ENCODE results near the gene VAV1.
A peak's percentile ranks its signal among the peaks of the same experiment; 100 is the strongest.
"Not testable (repeated sequence)": the region's sequence is repeated elsewhere in the genome, so short reads cannot be mapped to it uniquely, and the experiment has no call there.

Gene VAV1

GRCh38 chr19:6790194-6791128 lies 18.0 kb downstream of the VAV1 start:
- DNase-seq (ENCODE audit: low spot score): no peak

DNA sequence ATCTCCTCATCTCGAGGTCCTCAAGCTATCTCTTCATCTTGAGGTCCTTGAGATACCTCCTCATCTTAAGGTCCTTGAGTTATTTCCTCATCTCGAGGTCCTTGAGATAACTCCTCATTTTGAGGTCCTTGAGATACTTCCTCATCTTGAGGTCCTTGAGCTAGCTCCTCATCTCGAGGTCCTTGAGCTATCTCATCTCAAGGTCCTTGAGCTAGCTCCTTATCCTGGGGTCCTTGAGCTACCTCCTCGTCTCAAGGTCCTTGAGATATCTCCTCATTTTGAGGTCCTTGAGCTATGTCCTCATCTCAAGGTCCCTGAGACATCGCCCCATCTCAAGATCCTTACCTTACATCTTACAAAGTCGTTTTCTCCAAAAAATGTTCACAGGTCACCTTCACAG lies 18.7 kb downstream of the VAV1 start:
- DNase-seq (ENCODE audit: low spot score): no peak

GRCh38 chr19:6793411-6793810 lies 20.9 kb downstream of the VAV1 start:
- no peak for DNase-seq (ENCODE audit: low spot score)

- no peak for DNase-seq (ENCODE audit: low spot score)
Measured at GRCh38 chr19:6793973-6794372, 21.5 kb downstream of the VAV1 start.

GRCh38 chr19:6794686-6795431 lies 22.4 kb downstream of the VAV1 start:
- DNase-seq (ENCODE audit: low spot score): no peak

GRCh38 chr19:6796278-6796677 lies 23.8 kb downstream of the VAV1 start:
- DNase-seq (ENCODE audit: low spot score): no peak

DNA sequence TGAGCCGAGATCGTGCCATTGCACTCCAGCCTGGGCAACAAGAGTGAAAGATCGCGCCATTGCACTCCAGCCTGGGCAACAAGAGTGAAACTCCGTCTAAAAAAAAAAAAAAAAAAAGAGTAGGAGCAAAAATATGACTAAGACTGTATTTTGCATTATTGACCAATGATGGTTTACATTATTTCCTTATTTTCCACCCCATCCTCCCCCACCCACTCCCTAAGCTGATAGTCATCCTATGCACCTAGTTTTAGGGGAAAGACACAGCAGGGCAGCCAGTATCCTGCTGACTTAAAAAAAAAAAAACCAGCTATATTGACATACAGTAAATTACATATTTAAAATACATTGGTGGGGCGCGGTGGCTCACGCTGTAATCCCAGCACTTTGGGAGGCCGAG lies 25.1 kb downstream of the VAV1 start:
- no peak for DNase-seq (ENCODE audit: low spot score)

GRCh38 chr19:6800160-6800790 lies 27.8 kb downstream of the VAV1 start:
- DNase-seq (ENCODE audit: low spot score): not testable (repeated sequence)

- DNase-seq (ENCODE audit: low spot score): no peak
Measured at GRCh38 chr19:6800991-6801484, 28.5 kb downstream of the VAV1 start.

GRCh38 chr19:6801485-6802086 lies 29.1 kb downstream of the VAV1 start:
- peak; percentile 45 for DNase-seq (ENCODE audit: low spot score)

DNA sequence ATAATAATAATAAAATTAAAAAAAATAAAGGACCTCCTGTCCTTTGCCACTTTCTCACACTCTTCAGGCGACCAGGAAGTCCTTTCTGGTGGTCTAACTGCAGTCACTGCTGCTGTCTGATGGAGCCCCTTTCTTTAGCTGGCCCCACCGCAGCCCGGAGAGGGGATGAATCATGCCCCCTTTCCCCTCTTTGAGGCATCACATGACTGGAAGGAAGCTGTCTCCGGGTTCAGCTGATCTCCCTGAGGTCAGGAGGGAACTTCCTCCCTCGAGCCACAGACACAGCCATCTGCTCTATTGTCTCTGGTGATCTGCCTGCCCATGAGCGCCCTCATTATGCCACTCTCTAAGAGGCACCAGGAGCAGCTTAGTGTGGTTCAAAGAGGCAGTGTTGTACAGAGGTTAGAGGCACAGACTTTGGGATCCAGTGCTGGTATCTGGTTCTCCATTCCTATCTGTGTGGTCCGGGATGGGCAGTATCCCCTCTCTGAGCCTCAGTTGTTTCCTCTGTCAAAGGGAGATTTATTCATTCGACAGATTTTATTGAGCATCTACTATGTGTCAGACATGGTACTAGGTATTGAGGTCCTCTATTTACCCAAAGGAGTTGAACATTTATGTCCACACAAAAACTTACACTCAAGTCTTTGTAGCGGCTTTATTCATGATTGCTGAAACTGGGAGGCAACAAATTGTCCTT lies 30.0 kb downstream of the VAV1 start:
- DNase-seq (ENCODE audit: low spot score): no peak

DNA sequence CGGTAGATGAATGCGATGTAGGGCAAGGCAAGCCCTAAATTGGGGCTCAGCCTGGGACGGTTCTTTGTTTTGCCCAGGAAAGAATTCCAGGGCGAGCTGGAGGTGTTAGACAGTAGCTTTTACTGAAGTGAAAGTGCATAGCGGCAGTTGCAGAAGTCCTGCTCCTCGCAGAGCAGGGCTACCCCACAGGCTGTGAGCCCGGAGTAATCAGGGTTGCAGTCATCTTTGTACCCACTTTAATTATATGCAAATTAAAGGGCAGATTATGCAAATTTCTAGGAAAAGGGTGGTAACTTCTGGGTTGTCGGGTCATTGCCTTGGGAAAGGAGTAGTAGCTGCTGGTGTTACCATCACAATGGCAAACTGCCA lies 30.5 kb downstream of the VAV1 start:
- no peak for DNase-seq (ENCODE audit: low spot score)

DNA sequence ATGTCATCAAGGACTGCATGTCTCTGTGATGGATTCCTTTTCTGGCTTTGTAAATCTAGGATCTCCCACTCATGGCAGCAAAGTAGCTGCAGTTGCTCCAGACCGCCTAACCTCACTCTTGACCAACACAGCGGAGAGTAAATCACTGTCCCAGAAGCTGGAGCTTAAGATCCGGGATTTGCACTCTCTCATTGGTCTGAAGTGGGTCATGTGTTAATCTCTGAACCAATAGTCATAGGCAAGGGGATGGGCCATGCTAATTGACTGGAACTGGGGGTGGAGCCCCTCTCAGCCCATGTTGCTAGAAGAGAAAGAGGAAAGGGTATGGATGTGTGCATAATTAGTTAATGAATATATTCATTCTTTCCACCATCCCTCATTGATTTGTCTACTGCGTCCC lies 34.0 kb downstream of the VAV1 start:
- no peak for DNase-seq (ENCODE audit: low spot score)

DNA sequence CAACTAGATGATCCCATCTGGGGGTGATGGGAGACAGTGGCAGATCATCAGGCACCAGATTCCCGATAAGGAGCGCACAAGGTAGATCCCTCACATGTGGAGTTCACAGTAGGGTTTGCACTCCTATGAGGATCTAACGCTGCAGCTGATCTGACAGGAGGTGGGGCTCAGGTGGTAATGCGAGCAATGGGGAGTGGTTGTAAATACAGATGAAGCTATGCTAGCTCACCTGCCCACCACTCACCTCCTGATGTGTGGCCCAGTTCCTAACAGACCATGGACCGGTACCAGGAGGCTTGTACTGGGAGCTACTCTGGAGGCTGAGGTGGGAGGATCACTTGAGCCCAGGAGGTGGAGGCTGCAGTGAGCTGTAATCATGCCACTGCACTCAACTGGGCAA lies 34.8 kb downstream of the VAV1 start:
- DNase-seq (ENCODE audit: low spot score): no peak

DNA sequence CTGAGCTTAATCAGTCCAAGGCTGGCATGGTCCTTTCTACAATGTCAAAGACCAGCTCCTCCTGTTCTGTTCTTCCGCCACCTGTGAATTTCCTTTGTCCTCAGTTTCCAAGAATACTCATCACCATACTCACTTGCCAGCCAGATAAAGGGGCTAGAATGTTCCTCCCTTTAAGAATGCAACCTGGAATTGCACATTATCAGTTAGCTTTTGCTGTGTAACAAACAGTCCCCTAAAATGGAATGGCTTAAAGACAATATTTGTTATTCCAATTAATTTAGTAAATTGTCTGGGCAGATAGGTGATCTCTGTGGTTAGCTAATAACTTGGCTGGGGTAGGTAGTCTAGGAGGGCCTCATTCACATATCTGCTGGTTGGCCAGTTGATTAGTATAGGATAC lies 36.0 kb downstream of the VAV1 start:
- DNase-seq (ENCODE audit: low spot score): no peak

DNA sequence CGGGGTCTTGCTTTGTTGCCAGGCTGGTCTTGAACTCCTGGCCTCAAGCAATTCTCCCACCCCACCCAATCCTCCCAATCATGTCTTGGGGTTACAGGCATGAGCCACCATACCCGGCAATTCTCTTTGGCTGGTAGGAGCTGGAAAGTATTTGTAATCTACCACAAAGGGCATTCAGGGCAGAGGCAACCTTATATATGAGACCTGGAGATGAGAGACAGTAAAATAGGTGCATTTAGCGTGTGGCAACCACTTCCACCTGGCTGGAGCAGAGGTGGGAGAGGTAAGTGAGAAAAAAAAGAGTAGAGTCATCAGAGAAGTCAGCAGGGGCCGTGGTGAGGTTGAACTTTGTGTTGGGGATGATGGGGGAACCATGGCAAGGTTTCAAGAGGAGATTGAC lies 36.8 kb downstream of the VAV1 start:
- DNase-seq (ENCODE audit: low spot score): no peak

DNA sequence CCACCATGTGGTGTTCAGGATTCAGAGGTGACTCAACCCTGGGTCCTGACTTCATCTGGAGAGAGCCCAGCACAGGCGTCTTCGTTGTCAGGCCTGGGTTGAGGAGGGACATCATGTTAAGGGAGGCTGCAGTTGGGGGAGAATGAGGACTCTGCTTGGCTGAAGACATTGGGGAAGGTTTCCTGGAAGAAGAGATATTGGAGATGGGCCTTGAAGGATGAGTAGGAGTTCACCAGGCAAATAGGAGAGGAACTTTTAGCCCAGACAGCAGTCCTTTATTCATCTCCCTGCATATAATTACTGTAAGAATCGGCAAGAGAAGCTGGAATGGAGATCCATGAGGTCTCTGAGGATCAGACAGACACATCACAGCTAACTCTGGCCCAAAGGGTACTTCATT lies 38.9 kb downstream of the VAV1 start:
- no peak for DNase-seq (ENCODE audit: low spot score)

DNA sequence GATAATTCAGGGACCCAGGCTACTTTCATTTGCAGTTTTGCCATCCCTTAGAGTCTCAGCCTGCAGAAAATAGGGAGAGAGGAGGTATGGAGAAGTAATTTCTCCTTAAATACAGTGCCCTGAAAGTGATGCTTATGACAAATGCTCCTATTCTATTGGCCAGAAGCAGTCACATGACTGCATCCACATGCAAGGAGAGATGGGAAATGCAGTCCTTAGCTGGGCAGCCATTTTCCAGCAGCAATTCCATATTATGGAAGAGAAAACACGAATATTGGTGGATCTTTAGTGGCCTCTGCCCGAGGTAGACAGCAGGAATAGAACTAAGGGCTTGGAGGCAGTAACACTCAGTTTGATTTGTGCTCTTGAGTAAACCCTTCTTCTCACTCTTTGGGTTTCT lies 39.4 kb downstream of the VAV1 start:
- DNase-seq (ENCODE audit: low spot score): no peak

GRCh38 chr19:6812612-6813011 lies 40.1 kb downstream of the VAV1 start:
- DNase-seq (ENCODE audit: low spot score): no peak

GRCh38 chr19:6813659-6814058 lies 41.2 kb downstream of the VAV1 start:
- DNase-seq (ENCODE audit: low spot score): no peak

DNA sequence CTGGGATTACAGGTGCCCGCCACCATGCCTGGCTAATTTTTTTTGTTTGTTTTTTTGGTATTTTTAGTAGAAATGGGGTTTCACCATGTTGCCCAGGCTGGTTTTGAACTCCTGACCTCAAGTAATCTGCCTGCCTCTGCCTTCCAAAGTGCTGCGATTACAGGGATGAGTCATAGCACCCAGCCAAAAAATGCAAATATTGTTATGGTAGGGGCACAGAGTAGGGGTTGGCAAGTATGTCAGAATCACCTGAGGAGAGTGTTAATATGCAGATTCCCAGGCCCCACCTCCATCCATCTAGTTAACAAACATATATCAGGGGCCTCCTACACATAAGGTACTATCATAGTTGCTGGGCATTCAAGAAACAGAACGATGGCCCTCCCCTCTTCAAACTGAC lies 44.7 kb downstream of the VAV1 start:
- DNase-seq (ENCODE audit: low spot score): no peak

DNA sequence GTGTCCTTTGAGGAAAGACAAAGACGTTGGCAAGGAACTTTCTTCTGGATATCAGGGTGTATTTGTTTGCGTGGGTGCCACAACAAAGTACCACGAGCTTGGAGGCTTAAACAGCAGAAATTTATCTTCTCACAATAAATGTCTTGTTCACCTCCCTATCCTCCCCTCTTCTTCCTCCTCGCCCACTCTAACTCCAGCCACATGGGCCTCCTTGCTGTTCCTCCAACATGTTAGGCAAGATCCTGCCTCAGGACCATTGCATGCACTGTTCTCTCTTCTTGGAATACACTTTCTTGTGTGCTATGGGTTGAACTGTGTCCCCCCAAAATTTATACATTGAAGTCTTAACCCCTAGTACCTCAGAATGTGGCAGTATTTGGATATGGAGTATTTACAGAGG lies 45.7 kb downstream of the VAV1 start:
- no peak for DNase-seq (ENCODE audit: low spot score)

All from hematopoietic multipotent progenitor cell treated with erythropoietin and hydrocortisone succinate and interleukin-3 and kit ligand, for 15 days (in vitro differentiated cells).